ENCODE data around the gene GDPD5.
"Not testable (repeated sequence)": the region's sequence is repeated elsewhere in the genome, so short reads cannot be mapped to it uniquely, and the experiment has no call there.

The GDPD5 gene

GRCh38 chr11:75428989-75429640 is 96.6 kb downstream of the GDPD5 start:
- DNase-seq (ENCODE audit: low spot score): no peak

- peak; percentile 96 for DNase-seq (ENCODE audit: low spot score)
Observed at GRCh38 chr11:75428281-75428724, 97.4 kb downstream of the GDPD5 start.

- no peak for DNase-seq (ENCODE audit: low spot score)
Observed at GRCh38 chr11:75427181-75427580, 98.6 kb downstream of the GDPD5 start.

- DNase-seq (ENCODE audit: low spot score): no peak
Observed at GRCh38 chr11:75426720-75427086, 99.0 kb downstream of the GDPD5 start.

GRCh38 chr11:75425422-75425821 is 100.3 kb downstream of the GDPD5 start:
- no peak for DNase-seq (ENCODE audit: low spot score)

GRCh38 chr11:75424396-75424795 is 101.3 kb downstream of the GDPD5 start:
- DNase-seq (ENCODE audit: low spot score): no peak

GRCh38 chr11:75423721-75424120 is 102.0 kb downstream of the GDPD5 start:
- no peak for DNase-seq (ENCODE audit: low spot score)

GRCh38 chr11:75422248-75423231 is 103.2 kb downstream of the GDPD5 start:
- DNase-seq (ENCODE audit: low spot score): no peak

- no peak for DNase-seq (ENCODE audit: low spot score)
Observed at GRCh38 chr11:75421902-75422247, 103.9 kb downstream of the GDPD5 start.

- DNase-seq (ENCODE audit: low spot score): no peak
Observed at GRCh38 chr11:75421035-75421602, 104.6 kb downstream of the GDPD5 start.

GRCh38 chr11:75420224-75421034 is 105.3 kb downstream of the GDPD5 start:
- no peak for DNase-seq (ENCODE audit: low spot score)

GRCh38 chr11:75413864-75414263 is 111.9 kb downstream of the GDPD5 start:
- no peak for DNase-seq (ENCODE audit: low spot score)

- not testable (repeated sequence) for DNase-seq (ENCODE audit: low spot score)
Observed at GRCh38 chr11:75413146-75413545, 112.6 kb downstream of the GDPD5 start.

GRCh38 chr11:75409971-75410370 is 115.8 kb downstream of the GDPD5 start:
- DNase-seq (ENCODE audit: low spot score): not testable (repeated sequence)

GRCh38 chr11:75408957-75409219 is 116.9 kb downstream of the GDPD5 start:
- DNase-seq (ENCODE audit: low spot score): no peak

- DNase-seq (ENCODE audit: low spot score): no peak
Observed at GRCh38 chr11:75406338-75406777, 119.4 kb downstream of the GDPD5 start.

- no peak for DNase-seq (ENCODE audit: low spot score)
Observed at GRCh38 chr11:75403983-75404658, 121.6 kb downstream of the GDPD5 start.

- DNase-seq (ENCODE audit: low spot score): no peak
Observed at GRCh38 chr11:75403037-75403436, 122.7 kb downstream of the GDPD5 start.

- DNase-seq (ENCODE audit: low spot score): no peak
Observed at GRCh38 chr11:75402002-75402773, 123.6 kb downstream of the GDPD5 start.

- DNase-seq (ENCODE audit: low spot score): peak; percentile 61
Observed at GRCh38 chr11:75400146-75400865, 125.4 kb downstream of the GDPD5 start.
